Measurements from ENCODE around the gene CFAP20DC. TPM values are rescaled to one million over a fixed set of nuclear protein-coding genes. Genes with fewer than 3 reads are reported as not detected.
"Not testable (repeated sequence)": the region's sequence is repeated elsewhere in the genome, so short reads cannot be mapped to it uniquely, and the experiment has no call there.

The CFAP20DC gene
- total RNA-seq, 4 donors from 2014 or later: 0.13 to 1.6 (median 0.35) TPM; not detected in 1

DNA sequence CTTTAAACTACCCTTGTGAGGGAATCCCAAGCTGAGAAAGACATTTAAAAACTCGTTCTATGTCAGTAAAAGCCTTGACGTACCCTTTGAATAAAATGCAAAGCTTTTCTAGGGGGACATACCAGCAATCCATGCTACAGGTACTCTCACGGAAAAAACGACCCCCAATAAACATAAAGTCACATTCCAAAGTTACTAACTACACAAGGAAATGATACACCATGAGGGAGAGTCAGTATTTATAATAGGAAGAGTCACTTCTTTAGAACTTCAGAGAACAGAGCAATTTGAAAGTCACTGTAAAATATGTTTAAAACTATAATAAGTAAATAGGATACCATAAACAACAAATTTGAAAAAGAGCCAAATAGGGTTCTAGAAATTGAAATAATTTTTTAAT, 63.2 kb downstream of the CFAP20DC start:
- Histone ChIP-seq H3K9me3 (peaks cover 0 to 13% (median 0%) of the 10 kb centered on the region in 3 donors), H3K36me3 (no peaks in the 10 kb centered on the region), H3K4me1 (no peaks in the 10 kb centered on the region), H3K27me3 (no peaks in the 10 kb centered on the region), H3K4me3 (no peak overlapping the region), H3K27ac (no peak overlapping the region)
- TF ChIP-seq, protein P1, sequence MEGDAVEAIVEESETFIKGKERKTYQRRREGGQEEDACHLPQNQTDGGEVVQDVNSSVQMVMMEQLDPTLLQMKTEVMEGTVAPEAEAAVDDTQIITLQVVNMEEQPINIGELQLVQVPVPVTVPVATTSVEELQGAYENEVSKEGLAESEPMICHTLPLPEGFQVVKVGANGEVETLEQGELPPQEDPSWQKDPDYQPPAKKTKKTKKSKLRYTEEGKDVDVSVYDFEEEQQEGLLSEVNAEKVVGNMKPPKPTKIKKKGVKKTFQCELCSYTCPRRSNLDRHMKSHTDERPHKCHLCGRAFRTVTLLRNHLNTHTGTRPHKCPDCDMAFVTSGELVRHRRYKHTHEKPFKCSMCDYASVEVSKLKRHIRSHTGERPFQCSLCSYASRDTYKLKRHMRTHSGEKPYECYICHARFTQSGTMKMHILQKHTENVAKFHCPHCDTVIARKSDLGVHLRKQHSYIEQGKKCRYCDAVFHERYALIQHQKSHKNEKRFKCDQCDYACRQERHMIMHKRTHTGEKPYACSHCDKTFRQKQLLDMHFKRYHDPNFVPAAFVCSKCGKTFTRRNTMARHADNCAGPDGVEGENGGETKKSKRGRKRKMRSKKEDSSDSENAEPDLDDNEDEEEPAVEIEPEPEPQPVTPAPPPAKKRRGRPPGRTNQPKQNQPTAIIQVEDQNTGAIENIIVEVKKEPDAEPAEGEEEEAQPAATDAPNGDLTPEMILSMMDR (IDR thresholded peaks at IDR 0.05): no peak
- TF ChIP-seq POLR2A (IDR thresholded peaks at IDR 0.05) (no peak), POLR2AphosphoS5 (IDR thresholded peaks at IDR 0.05) (no peak), EP300 (IDR thresholded peaks at IDR 0.05) (no peak)
- no peak for ATAC-seq
- 80 to 89% methylated on average over 4 of the region's 4 CpGs for WGBS, 2 donors (ENCODE audit: low coverage in 1 of 2)

DNA sequence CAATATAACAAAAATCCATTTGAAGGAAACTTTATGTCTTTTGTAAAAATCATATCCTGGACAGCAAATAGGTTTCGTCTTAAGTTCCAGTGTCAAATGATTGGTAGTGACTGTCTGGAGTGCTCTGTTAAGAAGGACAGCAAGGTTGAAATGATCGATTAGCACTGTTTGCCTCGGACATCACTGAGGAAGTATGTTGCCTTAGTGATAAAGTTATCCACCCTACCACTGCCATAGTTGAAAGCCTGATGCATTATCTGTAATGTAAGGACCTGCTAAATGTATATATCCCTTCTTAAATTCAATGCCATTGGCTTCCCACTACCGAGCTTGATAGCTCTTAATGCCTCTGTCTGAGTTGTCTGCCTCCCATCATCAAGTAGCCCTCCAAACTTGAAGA, 70.0 kb downstream of the CFAP20DC start:
- Histone ChIP-seq H3K27me3 (no peaks in the 10 kb centered on the region), H3K36me3 (no peaks in the 10 kb centered on the region), H3K27ac (no peak overlapping the region), H3K9me3 (no peaks in the 10 kb centered on the region), H3K4me1 (no peaks in the 10 kb centered on the region), H3K4me3 (no peak overlapping the region)
- no peak for ATAC-seq
- WGBS, 2 donors (ENCODE audit: low coverage in 1 of 2): 80 to 83% methylated on average over 2 to 4 of the region's 4 CpGs
- no peak for TF ChIP-seq EP300 (IDR thresholded peaks at IDR 0.05)
- no peak for TF ChIP-seq POLR2AphosphoS5 (IDR thresholded peaks at IDR 0.05)
- TF ChIP-seq, protein P1 (IDR thresholded peaks at IDR 0.05): no peak
- TF ChIP-seq POLR2A (IDR thresholded peaks at IDR 0.05): no peak

DNA sequence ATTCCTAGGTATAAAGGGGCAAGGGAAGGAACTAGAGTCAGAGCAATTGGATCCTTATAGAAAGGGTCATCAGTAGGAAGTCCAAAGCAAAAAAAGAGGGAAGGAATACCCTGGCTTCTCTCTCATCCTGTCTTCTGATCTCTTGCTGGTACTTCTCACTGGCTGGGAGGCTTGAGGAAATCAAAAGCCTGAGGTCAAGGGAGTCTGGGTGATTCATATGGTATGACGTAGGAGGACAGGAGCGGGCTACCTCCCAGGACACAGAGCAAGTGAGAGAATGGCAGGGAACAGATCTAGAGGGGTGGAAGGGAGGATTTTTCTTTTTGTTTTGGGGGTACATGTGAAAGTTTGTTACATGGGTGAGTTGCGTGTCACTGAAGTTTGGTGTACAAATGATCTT, 76.0 kb downstream of the CFAP20DC start:
- Histone ChIP-seq H3K27me3 (no peaks in the 10 kb centered on the region), H3K4me1 (no peaks in the 10 kb centered on the region), H3K4me3 (no peak overlapping the region), H3K27ac (no peak overlapping the region), H3K36me3 (no peaks in the 10 kb centered on the region), H3K9me3 (no peaks in the 10 kb centered on the region)
- no peak for ATAC-seq
- WGBS, 2 donors (ENCODE audit: low coverage in 1 of 2): 81 to 90% methylated on average over 2 to 3 of the region's 3 CpGs
- TF ChIP-seq POLR2AphosphoS5 (IDR thresholded peaks at IDR 0.05): no peak
- no peak for TF ChIP-seq EP300 (IDR thresholded peaks at IDR 0.05)

- ATAC-seq, H3K27ac ChIP-seq, H3K4me3 ChIP-seq, H3K27me3 ChIP-seq, H3K4me1 ChIP-seq, H3K36me3 ChIP-seq, H3K9me3 ChIP-seq: not testable (repeated sequence)
- WGBS, 2 donors (ENCODE audit: low coverage in 1 of 2): 89 to 93% methylated on average over 1 of the region's 1 CpG
Observed at GRCh38 chr3:58967866-58968265, 82.0 kb downstream of the CFAP20DC start.

DNA sequence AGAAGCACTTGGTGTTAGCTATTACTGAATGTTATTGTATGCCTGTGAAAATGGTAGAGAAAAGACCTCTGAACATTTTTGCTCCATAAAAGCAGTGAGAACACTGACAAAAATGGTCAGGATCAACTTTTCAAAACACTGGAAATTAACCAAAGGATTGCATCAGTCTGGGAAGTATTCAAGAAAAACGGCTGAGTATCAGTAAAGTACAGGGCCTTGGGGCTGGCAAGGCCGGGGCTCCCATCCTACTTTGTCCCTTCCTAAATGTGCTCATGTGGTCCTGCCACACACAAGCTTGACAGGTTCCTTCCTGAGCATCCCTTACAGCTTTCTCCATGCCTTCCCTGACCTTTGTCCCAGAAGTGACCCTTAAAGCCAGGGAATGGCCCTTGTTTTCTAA, 84.0 kb downstream of the CFAP20DC start:
- WGBS, 2 donors (ENCODE audit: low coverage in 1 of 2): 29 to 34% methylated on average over 1 to 2 of the region's 2 CpGs
- no peaks in the 10 kb centered on the region for H3K27me3 ChIP-seq
- no peak overlapping the region for H3K4me3 ChIP-seq
- H3K9me3 ChIP-seq: peaks cover 0 to 7% (median 0%) of the 10 kb centered on the region in 3 donors
- H3K4me1 ChIP-seq: peaks cover 0 to 6% (median 3%) of the 10 kb centered on the region in 3 donors
- no peaks in the 10 kb centered on the region for H3K36me3 ChIP-seq
- TF ChIP-seq POLR2AphosphoS5 (IDR thresholded peaks at IDR 0.05) (no peak), EP300 (IDR thresholded peaks at IDR 0.05) (no peak), POLR2A (IDR thresholded peaks at IDR 0.05) (no peak)
- TF ChIP-seq, protein P1 (IDR thresholded peaks at IDR 0.05): no peak
- H3K27ac ChIP-seq: no peak overlapping the region
- no peak for ATAC-seq

DNA sequence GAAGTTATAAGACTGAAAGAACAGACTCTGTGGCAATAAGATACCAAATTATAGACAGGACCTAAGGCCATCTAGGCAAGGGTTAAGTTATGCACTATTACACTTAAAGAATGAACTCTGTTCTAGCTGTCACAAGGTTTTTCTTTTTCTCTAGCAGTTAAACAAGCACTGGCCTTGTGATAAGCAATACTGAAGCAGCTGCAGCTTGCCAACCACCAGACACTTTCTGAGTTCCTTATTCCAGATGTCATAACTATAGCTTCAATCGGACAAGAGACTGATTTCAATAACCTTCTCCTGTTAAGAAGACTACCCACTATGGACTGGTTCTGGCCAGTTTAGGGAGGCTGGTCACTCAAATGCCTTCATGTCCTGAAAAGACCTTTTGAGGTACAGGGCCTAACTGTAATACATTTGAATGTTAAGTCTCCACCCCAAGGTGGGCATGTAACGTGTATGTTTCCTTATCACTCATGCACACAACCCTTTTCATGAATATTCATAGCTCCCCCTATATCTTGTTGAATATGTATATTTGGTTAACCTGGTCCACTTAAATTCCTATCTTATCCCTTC, 85.8 kb downstream of the CFAP20DC start:
- 67 to 100% methylated on average over 1 to 2 of the region's 2 CpGs for WGBS, 2 donors (ENCODE audit: low coverage in 1 of 2)
- Histone ChIP-seq H3K9me3 (peaks cover 0 to 7% (median 0%) of the 10 kb centered on the region in 3 donors), H3K4me3 (no peak overlapping the region), H3K36me3 (no peaks in the 10 kb centered on the region), H3K4me1 (peaks cover 0 to 6% (median 3%) of the 10 kb centered on the region in 3 donors), H3K27me3 (no peaks in the 10 kb centered on the region), H3K27ac (no peak overlapping the region)
- TF ChIP-seq, protein P1 (IDR thresholded peaks at IDR 0.05): no peak
- TF ChIP-seq EP300 (IDR thresholded peaks at IDR 0.05) (no peak), POLR2AphosphoS5 (IDR thresholded peaks at IDR 0.05) (no peak), POLR2A (IDR thresholded peaks at IDR 0.05) (no peak)
- no peak for ATAC-seq

Data from gastroesophageal sphincter (tissue), 4 donors.